DND-41 (cell line): ENCODE data around the gene PRELID2.

ENCODE experiments used
- EZH2 ChIP-seq: IDR thresholded peaks from 3 replicates; pipeline ENCODE4 v1.6.1; 2012; ENCODE audit warnings: borderline replicate concordance, low read depth, mild to moderate bottlenecking, moderate library complexity, low read length, inconsistent platforms; ENCODE audit not compliant: severe bottlenecking
- TF ChIP-seq, protein P1 (sequence below): IDR thresholded peaks from 2 replicates; pipeline ENCODE4 v1.5.1; 2012; ENCODE audit warnings: borderline replicate concordance, low read length, moderate library complexity, mild to moderate bottlenecking; ENCODE audit not compliant: poor library complexity, severe bottlenecking; ENCODE audit errors: extremely low read depth

DNA sequence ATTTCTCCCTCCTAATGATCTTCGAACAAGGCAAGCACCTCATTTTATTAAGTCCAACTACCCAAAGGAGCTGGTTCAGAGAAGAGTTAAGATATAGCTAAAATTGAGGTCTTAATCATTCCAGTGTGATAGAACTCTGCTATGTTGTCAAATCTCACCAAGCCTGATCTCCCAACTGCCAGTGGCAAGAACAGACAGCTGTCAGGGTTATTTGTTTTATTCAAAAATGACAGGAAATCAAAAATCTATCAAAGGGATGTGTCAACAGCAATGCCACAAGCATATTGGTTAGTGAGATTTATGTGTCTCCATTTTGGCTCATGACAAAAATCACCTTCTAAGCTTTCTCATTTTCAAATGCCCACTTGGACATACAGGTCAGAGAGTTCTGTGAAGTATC is 74.5 kb downstream of the PRELID2 start:
- TF ChIP-seq, protein P1, sequence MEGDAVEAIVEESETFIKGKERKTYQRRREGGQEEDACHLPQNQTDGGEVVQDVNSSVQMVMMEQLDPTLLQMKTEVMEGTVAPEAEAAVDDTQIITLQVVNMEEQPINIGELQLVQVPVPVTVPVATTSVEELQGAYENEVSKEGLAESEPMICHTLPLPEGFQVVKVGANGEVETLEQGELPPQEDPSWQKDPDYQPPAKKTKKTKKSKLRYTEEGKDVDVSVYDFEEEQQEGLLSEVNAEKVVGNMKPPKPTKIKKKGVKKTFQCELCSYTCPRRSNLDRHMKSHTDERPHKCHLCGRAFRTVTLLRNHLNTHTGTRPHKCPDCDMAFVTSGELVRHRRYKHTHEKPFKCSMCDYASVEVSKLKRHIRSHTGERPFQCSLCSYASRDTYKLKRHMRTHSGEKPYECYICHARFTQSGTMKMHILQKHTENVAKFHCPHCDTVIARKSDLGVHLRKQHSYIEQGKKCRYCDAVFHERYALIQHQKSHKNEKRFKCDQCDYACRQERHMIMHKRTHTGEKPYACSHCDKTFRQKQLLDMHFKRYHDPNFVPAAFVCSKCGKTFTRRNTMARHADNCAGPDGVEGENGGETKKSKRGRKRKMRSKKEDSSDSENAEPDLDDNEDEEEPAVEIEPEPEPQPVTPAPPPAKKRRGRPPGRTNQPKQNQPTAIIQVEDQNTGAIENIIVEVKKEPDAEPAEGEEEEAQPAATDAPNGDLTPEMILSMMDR, result no peak
- TF ChIP-seq EZH2, result no peak
